ENCODE measurements around the gene FOXO4. TPM values are rescaled to one million over a fixed set of nuclear protein-coding genes. Genes with fewer than 3 reads are reported as not detected.

Gene FOXO4
- total and polyA plus RNA-seq, 2 donors, result 9.4 to 12.3 TPM

DNA sequence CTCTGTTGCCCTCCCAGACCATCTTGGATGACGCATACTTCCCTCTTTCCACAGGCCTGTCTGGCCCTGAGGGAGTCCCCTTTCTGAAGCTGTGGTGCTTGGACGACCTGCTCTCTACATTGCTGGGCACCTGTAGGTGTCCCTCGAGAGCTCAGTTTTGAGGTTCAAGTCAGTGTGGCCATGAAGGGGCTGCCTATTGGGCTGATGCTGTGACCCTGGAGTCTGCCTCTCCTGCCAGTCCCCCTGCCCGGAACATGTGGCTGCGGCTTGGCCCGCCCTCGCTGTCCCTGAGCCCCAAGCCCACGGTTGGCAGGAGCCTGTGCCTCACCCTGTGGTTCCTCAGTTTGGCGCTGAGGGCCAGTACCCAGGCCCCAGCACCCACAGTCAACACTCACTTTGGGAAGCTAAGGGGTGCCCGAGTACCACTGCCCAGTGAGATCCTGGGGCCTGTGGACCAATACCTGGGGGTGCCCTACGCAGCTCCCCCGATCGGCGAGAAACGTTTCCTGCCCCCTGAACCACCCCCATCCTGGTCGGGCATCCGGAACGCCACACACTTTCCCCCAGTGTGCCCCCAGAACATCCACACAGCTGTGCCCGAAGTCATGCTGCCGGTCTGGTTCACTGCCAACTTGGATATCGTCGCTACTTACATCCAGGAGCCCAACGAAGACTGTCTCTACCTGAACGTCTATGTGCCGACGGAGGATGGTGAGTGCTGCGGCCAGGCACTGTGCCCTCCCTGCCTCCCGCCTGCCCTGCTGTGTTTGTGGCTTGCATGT lies 52.0 kb downstream of the FOXO4 start:
- Histone ChIP-seq H3K27ac (ENCODE audit: low read depth in 1 of 2, low read length in 1 of 2) (no peak overlapping the region), H3K4me3 (ENCODE audit: low read length in 2 of 2) (no peak overlapping the region), H3K36me3 (ENCODE audit: control insufficient read depth in 2 of 2, insufficient read depth in 2 of 2, low read length in 1 of 2) (peaks cover 0 to 3% of the 10 kb centered on the region in 2 donors), H3K27me3 (ENCODE audit: control insufficient read depth in 2 of 2, insufficient read depth in 1 of 2, low read length in 1 of 2) (no peaks in the 10 kb centered on the region), H3K4me1 (ENCODE audit: control insufficient read depth in 2 of 2, insufficient read depth in 2 of 2, low read length in 2 of 2) (peaks cover 0 to 16% of the 10 kb centered on the region in 2 donors), H3K9me3 (ENCODE audit: control insufficient read depth in 2 of 2, insufficient read depth in 1 of 2, low read length in 1 of 2) (no peaks in the 10 kb centered on the region)
- DNase-seq (ENCODE audit: low read depth in 6 of 9, low spot score in 9 of 9), result no peak
- 95% methylated on average over 28 of the region's 28 CpGs for WGBS

DNA sequence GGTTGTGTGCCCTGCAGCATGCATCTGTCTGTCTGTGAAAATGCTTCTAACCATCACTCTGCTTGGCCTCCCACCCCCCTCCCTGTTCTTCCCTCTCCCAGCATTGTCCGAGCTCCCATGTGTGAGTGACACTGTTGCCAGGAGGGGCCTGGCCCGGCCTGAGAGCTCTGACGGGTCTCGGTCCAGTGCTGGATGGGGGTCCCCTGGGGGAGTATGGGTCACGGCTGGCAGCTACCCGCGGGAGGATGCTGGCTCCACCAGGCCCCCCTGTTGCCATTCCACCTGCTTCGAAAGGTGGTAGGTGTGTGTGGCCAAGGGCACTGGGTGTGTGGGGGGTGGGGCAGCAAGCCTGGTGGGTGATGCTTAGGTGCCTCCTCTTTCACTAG lies 52.6 kb downstream of the FOXO4 start:
- no peak overlapping the region for H3K4me3 ChIP-seq (ENCODE audit: low read length in 2 of 2)
- 96% methylated on average over 8 of the region's 8 CpGs for WGBS
- DNase-seq (ENCODE audit: low read depth in 6 of 9, low spot score in 9 of 9), result no peak
- no peaks in the 10 kb centered on the region for H3K9me3 ChIP-seq (ENCODE audit: control insufficient read depth in 2 of 2, insufficient read depth in 1 of 2, low read length in 1 of 2)
- H3K27ac ChIP-seq (ENCODE audit: low read depth in 1 of 2, low read length in 1 of 2), result no peak overlapping the region
- H3K4me1 ChIP-seq (ENCODE audit: control insufficient read depth in 2 of 2, insufficient read depth in 2 of 2, low read length in 2 of 2), result peaks cover 0 to 16% of the 10 kb centered on the region in 2 donors
- H3K36me3 ChIP-seq (ENCODE audit: control insufficient read depth in 2 of 2, insufficient read depth in 2 of 2, low read length in 1 of 2), result peaks cover 0 to 1% of the 10 kb centered on the region in 2 donors
- H3K27me3 ChIP-seq (ENCODE audit: control insufficient read depth in 2 of 2, insufficient read depth in 1 of 2, low read length in 1 of 2), result no peaks in the 10 kb centered on the region

DNA sequence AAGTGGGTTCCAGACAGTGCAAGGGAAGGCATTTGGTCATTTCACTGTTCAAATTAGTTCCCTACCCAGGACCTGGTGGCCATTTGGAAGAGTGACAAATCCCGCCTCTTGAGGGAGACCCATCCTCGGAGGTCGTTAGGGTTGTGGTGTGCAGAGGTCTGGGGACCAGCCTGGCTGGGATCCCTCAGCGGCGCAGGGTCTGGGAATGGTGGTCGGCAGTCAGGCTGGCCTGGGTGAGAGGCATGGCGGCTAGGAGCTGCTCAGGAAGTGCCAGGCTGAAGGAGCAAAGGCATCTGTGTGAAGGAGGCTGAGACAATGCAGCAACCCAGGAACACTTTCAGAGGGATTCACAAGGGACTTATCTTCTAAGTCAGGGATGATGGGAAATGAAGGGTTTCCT lies 55.7 kb downstream of the FOXO4 start:
- peaks cover 0 to 4% of the 10 kb centered on the region in 2 donors for H3K4me1 ChIP-seq (ENCODE audit: control insufficient read depth in 2 of 2, insufficient read depth in 2 of 2, low read length in 2 of 2)
- H3K27ac ChIP-seq (ENCODE audit: low read depth in 1 of 2, low read length in 1 of 2), result no peak overlapping the region
- no peaks in the 10 kb centered on the region for H3K36me3 ChIP-seq (ENCODE audit: control insufficient read depth in 2 of 2, insufficient read depth in 2 of 2, low read length in 1 of 2)
- no peaks in the 10 kb centered on the region for H3K27me3 ChIP-seq (ENCODE audit: control insufficient read depth in 2 of 2, insufficient read depth in 1 of 2, low read length in 1 of 2)
- H3K4me3 ChIP-seq (ENCODE audit: low read length in 2 of 2), result no peak overlapping the region
- H3K9me3 ChIP-seq (ENCODE audit: control insufficient read depth in 2 of 2, insufficient read depth in 1 of 2, low read length in 1 of 2), result no peaks in the 10 kb centered on the region
- no peak for DNase-seq (ENCODE audit: low read depth in 6 of 9, low spot score in 9 of 9)
- 93% methylated on average over 7 of the region's 7 CpGs for WGBS

Other genes with a start within 250 kb of the FOXO4 start
- gene TEX11, start 187.1 kb upstream of the FOXO4 start, total RNA-seq, result 0.14 TPM
- gene TEX11, start 187.1 kb upstream of the FOXO4 start, polyA plus RNA-seq, result 0.05 TPM
- 13.6 TPM for gene SLC7A3, start 164.8 kb upstream of the FOXO4 start, total RNA-seq
- gene SLC7A3, start 164.8 kb upstream of the FOXO4 start, polyA plus RNA-seq, result 4.9 TPM
- 29.7 TPM for gene SNX12, start 27.5 kb upstream of the FOXO4 start, total RNA-seq
- gene SNX12, start 27.5 kb upstream of the FOXO4 start, polyA plus RNA-seq, result 23.5 TPM
- gene CXorf65, start 10.9 kb downstream of the FOXO4 start, total RNA-seq, result 4.5 TPM
- 40.8 TPM for gene CXorf65, start 10.9 kb downstream of the FOXO4 start, polyA plus RNA-seq
- gene IL2RG, start 15.7 kb downstream of the FOXO4 start, total RNA-seq, result 91.6 TPM
- 197 TPM for gene IL2RG, start 15.7 kb downstream of the FOXO4 start, polyA plus RNA-seq
- 11.0 TPM for gene MED12, start 22.7 kb downstream of the FOXO4 start, total RNA-seq
- 9.3 TPM for gene MED12, start 22.7 kb downstream of the FOXO4 start, polyA plus RNA-seq
- gene NLGN3, start 49.0 kb downstream of the FOXO4 start, total RNA-seq, result 0.19 TPM
- gene NLGN3, start 49.0 kb downstream of the FOXO4 start, polyA plus RNA-seq, result 1.5 TPM
- gene GJB1, start 127.4 kb downstream of the FOXO4 start, total RNA-seq, result not detected
- 0.11 TPM for gene GJB1, start 127.4 kb downstream of the FOXO4 start, polyA plus RNA-seq
- gene ZMYM3, start 158.3 kb downstream of the FOXO4 start, total RNA-seq, result 11.0 TPM
- gene ZMYM3, start 158.3 kb downstream of the FOXO4 start, polyA plus RNA-seq, result 12.1 TPM
- gene NONO, start 187.8 kb downstream of the FOXO4 start, total RNA-seq, result 483 TPM
- gene NONO, start 187.8 kb downstream of the FOXO4 start, polyA plus RNA-seq, result 170 TPM
- 1.4 TPM for gene ITGB1BP2, start 205.9 kb downstream of the FOXO4 start, total RNA-seq
- 5.7 TPM for gene ITGB1BP2, start 205.9 kb downstream of the FOXO4 start, polyA plus RNA-seq

Data from thymus (tissue), 11 donors.